Left ventricle myocardium inferior (tissue), 1 donor: ENCODE measurements around the gene WDHD1. TPM values are rescaled to one million over a fixed set of nuclear protein-coding genes. Genes with fewer than 3 reads are reported as not detected.
"Not testable (repeated sequence)": the region's sequence is repeated elsewhere in the genome, so short reads cannot be mapped to it uniquely, and the experiment has no call there.

Experiments used
- DNase-seq: peaks from one replicate; pipeline ENCODE4 v3.0.0-alpha.2; 2020
- H3K27ac ChIP-seq: fragments of 200-600 bp; replicated peaks from 2 replicates; pipeline ENCODE4 v1.8.0; 2021
- H3K27me3 ChIP-seq: fragments of 200-600 bp; 2 replicates; pipeline ENCODE4 v1.8.0; 2021; ENCODE audit warnings: low read depth
- H3K36me3 ChIP-seq: fragments of 200-600 bp; 2 replicates; pipeline ENCODE4 v1.8.0; 2021
- H3K4me1 ChIP-seq: fragments of 200-600 bp; 2 replicates; pipeline ENCODE4 v1.8.0; 2021
- H3K4me3 ChIP-seq: fragments of 200-600 bp; 2 replicates; pipeline ENCODE4 v1.8.0; 2021; ENCODE audit warnings: mild to moderate bottlenecking, moderate library complexity
- H3K9me3 ChIP-seq: fragments of 200-600 bp; replicated peaks from 2 replicates; pipeline ENCODE4 v1.8.0; 2021
- intact Hi-C: fragments of 100-400 bp; cut with micrococcal nuclease; formaldehyde crosslinking; loops from one replicate; pipeline ENCODE4 v1.11.0; 2022
- total RNA-seq: library from RNA; stranded (reverse); fragmentation: NEBNext Ultra II Directional; extraction: Animal tissue kit (Norgen Biotek cat#: 25700); gene quantifications from one replicate; pipeline ENCODE4 v1.2.1, GENCODE V29; 2021
- TF ChIP-seq, protein P1 (sequence below): fragments of 200-600 bp; IDR thresholded peaks from 2 replicates; pipeline ENCODE4 v1.8.0; 2021; ENCODE audit warnings: antibody characterized with exemption, mild to moderate bottlenecking, borderline replicate concordance
- donor health status: DM: no; HTN: yes; CAD: no; lungs with severe emphysema.

The WDHD1 gene
- total RNA-seq, 1 donor from 2014 or later, result 1.3 TPM

DNA sequence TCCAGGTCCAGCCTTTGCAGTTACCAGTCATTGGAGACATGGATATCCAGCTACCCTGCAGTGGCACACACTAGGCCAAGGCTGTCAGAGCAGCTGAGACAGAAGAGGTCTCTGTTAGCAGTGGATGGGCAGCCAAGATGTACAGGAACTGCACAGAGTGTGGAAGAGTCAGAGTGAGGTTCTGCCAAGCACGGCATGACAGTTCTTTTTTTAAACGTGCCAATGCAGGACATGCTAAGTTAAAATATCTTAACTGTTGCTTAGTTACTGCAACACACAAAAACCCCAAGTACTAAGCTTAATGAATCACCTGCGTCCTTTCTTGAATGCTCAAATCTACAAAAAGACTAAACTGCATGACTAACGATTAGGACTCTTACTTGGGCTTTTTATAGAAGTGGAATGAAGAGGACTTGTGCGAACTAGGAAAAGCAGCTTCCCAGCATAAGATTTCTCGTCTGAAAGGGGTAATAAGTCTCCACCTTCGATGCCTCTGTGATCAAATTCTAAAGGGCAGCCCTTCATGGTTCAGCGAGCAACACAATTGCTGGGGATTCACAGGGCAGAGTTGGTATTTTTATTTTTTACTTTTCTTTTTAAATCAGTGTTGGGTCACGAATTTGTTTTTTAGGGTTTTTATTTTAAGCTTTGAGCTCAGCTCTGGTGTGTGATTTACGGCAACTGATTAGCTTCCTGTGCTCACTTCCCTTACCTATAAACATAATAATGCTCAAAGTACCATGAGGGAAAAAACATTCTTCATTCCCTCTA lies 45.2 kb upstream of the WDHD1 start:
- peak; percentile 47 for DNase-seq
- no peaks in the 10 kb centered on the region for H3K9me3 ChIP-seq
- H3K27me3 ChIP-seq, result no peaks in the 10 kb centered on the region
- peaks cover 56% of the 10 kb centered on the region for H3K4me1 ChIP-seq
- TF ChIP-seq, protein P1, sequence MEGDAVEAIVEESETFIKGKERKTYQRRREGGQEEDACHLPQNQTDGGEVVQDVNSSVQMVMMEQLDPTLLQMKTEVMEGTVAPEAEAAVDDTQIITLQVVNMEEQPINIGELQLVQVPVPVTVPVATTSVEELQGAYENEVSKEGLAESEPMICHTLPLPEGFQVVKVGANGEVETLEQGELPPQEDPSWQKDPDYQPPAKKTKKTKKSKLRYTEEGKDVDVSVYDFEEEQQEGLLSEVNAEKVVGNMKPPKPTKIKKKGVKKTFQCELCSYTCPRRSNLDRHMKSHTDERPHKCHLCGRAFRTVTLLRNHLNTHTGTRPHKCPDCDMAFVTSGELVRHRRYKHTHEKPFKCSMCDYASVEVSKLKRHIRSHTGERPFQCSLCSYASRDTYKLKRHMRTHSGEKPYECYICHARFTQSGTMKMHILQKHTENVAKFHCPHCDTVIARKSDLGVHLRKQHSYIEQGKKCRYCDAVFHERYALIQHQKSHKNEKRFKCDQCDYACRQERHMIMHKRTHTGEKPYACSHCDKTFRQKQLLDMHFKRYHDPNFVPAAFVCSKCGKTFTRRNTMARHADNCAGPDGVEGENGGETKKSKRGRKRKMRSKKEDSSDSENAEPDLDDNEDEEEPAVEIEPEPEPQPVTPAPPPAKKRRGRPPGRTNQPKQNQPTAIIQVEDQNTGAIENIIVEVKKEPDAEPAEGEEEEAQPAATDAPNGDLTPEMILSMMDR, result no peak
- H3K27ac ChIP-seq, result peak overlapping the region; percentile 86
- H3K36me3 ChIP-seq, result peaks cover 11% of the 10 kb centered on the region
- peak overlapping the region; percentile 32 for H3K4me3 ChIP-seq
- intact Hi-C loops, result no loop called here

- no peaks in the 10 kb centered on the region for H3K9me3 ChIP-seq
- DNase-seq, result no peak
- H3K4me1 ChIP-seq, result peaks cover 56% of the 10 kb centered on the region
- peaks cover 11% of the 10 kb centered on the region for H3K36me3 ChIP-seq
- TF ChIP-seq, protein P1, result no peak
- H3K4me3 ChIP-seq, result no peak overlapping the region
- intact Hi-C loops, result no loop called here
- peak overlapping the region; percentile 86 for H3K27ac ChIP-seq
- H3K27me3 ChIP-seq, result no peaks in the 10 kb centered on the region
Measured at GRCh38 chr14:55070981-55071411, 44.1 kb upstream of the WDHD1 start.

DNA sequence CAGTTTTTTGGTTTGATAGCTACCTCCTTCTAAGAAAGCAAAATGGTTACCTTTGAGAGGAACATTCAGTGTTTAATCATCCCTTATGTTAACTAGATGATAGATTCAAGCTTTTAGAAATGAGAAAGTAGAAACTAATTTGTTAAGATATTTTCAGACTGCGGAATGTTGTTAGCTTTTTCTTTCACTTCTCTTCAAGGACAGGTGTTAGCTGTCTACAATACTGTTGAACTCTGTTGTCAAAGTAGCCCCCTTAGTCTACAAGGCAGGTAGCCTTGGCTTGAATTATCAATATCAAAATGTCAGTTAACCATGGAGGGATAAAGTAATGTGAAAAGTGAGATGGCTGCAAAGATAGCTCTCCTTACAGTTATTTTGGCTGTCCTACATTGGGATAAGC lies 39.3 kb upstream of the WDHD1 start:
- Histone ChIP-seq H3K27me3 (no peaks in the 10 kb centered on the region), H3K27ac (peak overlapping the region; percentile 49), H3K4me1 (peaks cover 63% of the 10 kb centered on the region), H3K9me3 (no peaks in the 10 kb centered on the region), H3K4me3 (no peak overlapping the region), H3K36me3 (peaks cover 44% of the 10 kb centered on the region)
- no peak for DNase-seq
- TF ChIP-seq, protein P1, result no peak
- intact Hi-C loops, result no loop called here

DNA sequence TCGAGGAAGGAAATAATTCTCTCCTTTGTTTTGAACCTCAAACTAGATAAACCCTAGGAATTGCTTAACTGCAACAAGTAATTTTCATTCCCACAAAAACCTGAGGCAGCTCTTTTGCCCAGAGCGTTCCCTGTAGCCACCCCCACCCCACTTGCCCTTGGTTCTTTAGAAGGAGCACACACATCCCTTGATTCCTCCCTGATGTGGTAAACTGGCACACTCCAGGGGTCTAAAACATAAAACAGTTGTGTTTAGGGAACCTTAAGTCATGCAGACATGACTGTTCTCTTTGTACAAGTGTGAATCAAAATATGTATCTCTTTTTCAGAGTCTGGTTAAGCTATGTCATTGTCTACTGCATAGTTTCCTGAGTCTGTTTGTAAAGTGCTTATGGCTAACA lies 38.5 kb upstream of the WDHD1 start:
- Histone ChIP-seq H3K9me3 (no peaks in the 10 kb centered on the region), H3K27me3 (no peaks in the 10 kb centered on the region), H3K4me3 (no peak overlapping the region), H3K36me3 (peaks cover 47% of the 10 kb centered on the region), H3K27ac (peak overlapping the region; percentile 49), H3K4me1 (peaks cover 63% of the 10 kb centered on the region)
- TF ChIP-seq, protein P1, result no peak
- DNase-seq, result no peak
- intact Hi-C loops, result no loop called here

DNA sequence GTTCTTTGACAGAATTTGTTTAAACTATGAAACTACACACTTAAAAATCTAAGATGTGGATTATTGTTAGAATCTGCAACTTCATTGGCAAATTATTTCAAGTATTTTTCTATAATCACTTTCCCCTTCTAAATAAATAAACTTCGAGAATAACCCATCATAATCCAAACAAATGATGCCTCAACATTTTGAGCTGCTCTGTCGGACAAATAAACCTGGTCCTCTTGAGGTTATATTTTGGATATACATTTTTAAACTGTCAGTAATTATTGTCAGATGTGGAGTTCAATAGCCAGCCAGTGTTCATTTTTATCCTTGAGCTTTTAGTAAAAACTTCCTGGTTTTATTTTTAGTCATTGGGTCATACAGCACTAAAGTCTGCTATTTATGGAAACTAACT lies 38.0 kb upstream of the WDHD1 start:
- Histone ChIP-seq H3K27ac (peak overlapping the region; percentile 49), H3K4me1 (peaks cover 59% of the 10 kb centered on the region)
- intact Hi-C loops, result not testable (repeated sequence)

More for the DNA sequence above, 38.0 kb upstream of the WDHD1 start:
- not testable (repeated sequence) for H3K27me3 ChIP-seq, DNase-seq, H3K9me3 ChIP-seq, H3K4me3 ChIP-seq
- peaks cover 47% of the 10 kb centered on the region for H3K36me3 ChIP-seq
